Stimulated activated CD4-positive, alpha-beta T cell treated with anti-CD3 and anti-CD28 coated beads, Interleukin-4, amount 100 ng/mL, for 48 hours (primary cell): ENCODE data around the gene FAM241A.
"Not testable (repeated sequence)": the region's sequence is repeated elsewhere in the genome, so short reads cannot be mapped to it uniquely, and the experiment has no call there.

Experiments used
- DNase-seq, 2 donors: peaks; one replicate each; pipeline ENCODE4 v3.0.0-alpha.2; 2020; ENCODE audit warnings: low read depth in 2 of 2

Gene FAM241A

DNA sequence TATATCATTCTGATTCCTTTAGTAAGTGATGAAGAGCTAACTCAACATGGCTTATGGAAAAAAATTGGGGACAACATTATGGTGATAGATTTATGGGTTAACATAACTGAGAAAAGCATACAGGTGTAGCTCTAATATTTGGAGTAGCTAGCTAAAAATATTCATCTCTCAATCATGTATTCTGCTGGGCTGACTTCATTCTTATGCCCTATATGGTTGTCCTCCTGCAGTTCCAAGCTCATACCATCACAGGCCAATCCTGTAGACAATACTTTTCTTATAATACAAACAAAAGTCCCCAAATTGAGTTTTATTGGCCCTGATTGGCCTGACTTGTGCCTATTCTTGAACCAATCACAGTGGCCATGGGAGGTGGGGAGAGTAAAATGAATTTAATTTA lies 6.7 kb upstream of the FAM241A start:
- DNase-seq: no peak

DNA sequence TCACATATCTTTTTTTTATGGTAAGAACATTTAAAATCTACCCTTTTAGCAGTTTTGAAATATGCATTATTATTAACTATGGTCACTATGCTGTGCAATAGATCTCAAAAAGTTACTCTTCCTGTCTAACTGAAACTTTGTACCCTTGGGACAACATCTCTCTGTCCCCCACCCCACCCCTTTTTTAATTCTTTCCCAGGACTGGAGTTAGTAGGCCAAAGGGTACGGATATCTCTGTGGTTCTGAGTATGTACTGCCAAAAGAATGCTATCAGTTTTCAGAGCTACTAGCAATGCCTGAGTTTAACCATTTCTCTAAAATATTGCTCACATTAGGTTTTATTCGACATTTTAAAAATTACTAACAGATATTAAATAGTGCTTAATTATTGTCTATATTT lies 4.7 kb upstream of the FAM241A start:
- no peak for DNase-seq

DNA sequence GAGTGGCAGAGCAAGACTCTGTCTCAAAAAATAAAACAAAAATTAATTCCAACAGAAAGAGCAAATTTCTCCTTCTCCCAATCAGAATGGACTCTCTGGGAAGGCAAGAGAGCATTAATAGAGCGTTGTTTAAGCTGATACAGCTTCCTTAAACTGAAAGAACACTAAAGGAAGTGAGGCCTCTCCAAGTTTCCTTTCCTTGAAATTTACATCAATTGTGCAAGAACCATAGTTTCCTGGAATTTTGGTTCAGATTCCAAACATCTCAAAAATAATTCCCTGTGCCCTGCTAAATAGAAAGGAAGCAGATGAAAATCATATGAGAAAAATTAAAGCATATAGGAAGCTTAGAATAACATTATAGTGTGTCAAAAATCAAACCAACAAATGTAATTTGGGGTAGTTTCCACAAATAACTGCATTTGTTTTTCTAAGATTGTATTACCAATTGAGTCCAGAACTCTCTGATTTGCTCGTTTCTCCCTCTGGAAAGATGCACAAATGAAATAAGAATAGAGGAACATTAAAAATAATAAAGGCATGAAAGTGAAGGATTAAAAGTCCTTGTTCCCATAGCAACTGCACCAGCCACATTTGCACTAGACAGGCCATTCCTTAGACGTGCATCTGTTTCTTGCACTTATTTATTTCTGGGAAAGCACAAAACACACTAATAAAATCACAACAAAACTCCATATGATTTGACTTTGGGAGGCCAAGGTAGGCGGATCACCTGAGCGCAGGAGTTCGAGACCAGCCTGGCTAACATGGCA lies 3.7 kb upstream of the FAM241A start:
- no peak for DNase-seq

DNA sequence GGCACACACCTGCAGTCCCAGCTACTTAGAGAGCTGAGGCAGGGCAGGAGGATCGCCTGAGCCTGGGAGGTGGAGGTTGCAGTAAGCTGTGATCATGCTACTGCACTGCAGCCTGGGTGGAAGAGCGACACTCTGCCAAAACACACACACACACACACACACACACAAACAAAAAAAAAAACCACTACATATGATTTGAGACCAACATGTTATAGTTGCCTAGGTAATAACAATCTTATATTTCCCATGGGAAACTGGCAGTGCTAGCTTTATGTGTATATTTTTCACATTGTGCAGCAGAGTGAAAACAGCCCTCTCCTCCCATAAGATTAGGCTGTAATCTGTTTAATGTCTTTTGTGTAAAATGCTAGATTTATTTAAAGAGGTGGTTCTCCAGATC lies 3.1 kb upstream of the FAM241A start:
- no peak for DNase-seq

DNA sequence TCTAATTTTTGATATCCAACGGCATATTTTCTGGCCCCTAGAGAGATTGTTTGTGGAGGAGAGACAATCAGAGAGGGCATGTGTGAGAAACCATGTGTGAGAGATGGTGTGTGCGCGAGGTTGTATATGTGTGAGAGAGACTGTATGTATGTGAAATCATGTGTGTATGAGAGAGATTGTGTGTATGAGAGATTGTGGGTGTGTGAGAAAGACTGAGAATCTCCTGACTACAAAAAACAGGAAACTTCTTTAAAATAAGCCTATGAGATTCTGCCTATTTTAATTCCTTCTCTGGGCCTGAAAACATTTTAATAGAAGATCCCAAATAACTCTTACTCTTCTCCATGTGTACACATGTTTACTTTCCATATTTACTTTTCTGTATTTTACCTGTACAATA lies 1.5 kb upstream of the FAM241A start:
- no peak for DNase-seq

DNA sequence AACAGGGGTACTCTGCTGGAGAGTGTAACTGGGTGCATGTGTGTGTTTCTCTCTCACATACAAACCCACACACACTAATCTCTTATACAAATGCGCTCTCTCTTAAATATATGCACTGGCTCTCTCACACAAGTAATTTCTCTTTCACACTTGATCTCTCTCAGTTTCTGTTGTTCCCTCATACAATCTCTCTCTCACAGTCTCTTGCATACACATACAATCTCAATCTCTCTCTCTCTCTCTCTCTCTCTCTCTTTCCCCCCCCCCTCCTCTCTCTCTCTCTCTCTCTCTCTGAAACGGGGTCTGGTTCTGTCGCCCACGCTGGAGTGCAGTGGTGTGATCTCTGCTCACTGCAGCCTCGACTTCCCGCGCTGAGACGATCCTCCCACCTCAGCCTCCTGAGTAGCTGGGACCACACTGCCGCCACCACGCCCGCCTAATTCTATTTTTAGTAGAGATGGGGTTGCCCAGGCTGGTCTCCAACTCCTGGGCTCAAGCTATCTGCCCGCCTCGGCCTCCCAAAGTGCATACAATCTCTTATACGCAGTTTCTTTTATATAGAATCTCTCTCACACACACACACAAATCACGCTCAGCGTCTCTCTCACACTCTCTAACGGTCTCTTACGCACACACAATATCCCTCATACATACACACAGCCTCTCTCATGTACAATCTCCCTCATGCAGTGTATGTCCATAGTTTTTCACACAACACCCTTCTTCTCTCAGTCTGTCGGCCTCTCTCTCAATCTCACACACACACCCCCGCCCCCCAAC lies 518 bp upstream of the FAM241A start:
- DNase-seq: no peak

DNA sequence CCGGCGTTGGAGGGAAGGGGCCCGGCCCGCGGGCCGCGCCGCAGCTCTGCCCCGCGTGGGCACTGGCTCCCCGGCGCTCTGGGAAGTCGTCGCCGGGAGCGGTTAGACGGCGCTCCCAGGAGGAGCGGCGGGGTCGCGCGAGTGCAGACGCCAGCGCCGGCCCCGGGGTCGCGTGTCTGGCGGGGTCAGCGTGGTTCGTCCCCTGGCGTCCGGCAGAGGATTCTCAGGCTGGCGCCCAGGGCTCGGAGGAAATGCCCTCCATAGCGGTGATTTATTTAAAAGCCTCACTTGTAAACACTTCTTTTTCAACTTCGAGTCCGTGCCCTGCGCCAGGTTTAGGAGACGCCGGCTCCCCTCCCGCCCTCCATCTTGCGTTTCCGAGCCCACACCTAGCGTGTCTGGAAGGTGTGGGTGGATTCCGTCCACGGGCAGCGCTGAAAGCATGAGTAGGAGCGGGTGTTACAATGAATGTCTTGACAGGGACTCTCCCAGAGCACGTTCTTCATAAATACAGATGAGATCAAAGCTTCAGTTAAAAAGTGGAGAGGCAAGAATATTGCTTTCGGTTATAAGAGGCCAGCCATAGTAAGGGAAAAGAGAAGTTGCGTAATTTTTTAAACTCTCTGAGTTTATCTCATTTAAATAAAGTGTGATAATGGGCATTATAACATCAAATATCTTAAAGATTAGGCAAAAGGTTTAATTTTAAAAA lies 692 bp downstream of the FAM241A start:
- peak; percentile 62 to 69 for DNase-seq

DNA sequence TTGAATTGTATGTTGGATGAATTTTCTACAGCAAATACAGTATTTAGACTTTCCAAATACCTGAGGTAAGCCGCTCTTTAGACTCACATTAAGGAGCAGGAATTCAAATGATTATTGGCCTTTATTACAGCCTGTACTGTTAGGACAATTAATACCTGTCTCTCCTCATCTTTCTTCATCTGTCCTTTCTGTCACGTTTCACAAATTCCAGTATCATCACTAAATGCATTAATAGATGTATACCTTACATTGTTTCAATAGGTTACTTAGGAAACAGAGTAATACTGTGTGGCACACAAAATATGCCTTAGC lies 1.2 kb downstream of the FAM241A start:
- DNase-seq: no peak

DNA sequence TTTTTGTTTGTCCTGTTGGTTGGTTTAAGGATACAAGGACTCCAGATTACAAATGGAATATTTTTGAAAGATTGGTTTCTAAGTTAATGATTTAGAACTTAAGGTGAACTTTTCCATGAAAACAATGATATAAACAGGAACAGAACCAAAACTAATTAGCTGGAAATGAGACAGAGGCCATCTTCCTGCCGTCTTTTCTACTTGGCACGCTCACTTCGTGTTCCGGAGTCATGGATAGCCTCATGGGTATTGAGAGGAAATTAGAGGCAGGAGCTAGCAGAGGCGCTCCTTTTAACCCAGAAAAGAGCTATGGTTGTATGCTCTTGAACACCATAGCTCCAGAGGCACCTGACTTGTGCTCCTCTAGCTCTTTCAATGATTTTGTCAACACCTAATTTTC lies 2.4 kb downstream of the FAM241A start:
- no peak for DNase-seq

DNA sequence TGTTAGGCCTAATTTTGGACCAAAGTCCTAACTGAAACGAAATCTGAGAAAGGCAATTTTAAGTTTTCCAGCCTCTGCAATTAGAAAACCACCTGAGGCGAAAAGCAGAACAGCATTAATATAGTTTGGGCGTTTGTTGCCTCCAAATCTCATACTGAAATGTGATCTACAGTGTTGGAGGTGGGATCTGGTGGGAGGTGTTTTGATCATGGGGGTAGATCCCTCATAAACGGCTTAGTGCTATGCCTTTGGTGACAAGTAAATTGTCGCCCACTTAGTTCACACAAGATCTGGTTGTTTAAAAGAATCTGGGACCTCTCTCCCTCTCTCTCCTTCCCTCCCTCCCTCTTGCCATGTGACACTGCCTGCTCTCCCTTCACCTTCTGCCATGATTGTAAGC lies 5.7 kb downstream of the FAM241A start:
- DNase-seq: no peak

DNA sequence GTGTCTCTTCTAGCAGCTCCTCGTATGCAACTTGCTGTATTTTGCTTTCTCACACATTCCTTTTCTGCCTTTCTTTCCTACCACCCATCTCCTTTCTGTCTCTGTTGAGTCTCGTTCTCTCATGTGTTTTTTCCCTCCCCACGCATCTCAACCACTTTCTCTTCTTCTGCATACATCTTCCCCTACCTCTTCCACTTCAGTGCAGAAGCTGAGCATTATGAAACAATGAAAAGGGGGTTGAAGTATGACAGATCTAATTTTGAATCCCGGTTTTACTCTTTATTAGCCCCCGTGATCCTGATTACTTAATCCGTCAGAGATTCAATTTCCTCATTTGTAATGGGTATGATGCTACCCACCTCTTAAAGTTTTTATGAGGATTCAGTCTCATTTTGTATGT lies 7.3 kb downstream of the FAM241A start:
- DNase-seq: no peak

DNA sequence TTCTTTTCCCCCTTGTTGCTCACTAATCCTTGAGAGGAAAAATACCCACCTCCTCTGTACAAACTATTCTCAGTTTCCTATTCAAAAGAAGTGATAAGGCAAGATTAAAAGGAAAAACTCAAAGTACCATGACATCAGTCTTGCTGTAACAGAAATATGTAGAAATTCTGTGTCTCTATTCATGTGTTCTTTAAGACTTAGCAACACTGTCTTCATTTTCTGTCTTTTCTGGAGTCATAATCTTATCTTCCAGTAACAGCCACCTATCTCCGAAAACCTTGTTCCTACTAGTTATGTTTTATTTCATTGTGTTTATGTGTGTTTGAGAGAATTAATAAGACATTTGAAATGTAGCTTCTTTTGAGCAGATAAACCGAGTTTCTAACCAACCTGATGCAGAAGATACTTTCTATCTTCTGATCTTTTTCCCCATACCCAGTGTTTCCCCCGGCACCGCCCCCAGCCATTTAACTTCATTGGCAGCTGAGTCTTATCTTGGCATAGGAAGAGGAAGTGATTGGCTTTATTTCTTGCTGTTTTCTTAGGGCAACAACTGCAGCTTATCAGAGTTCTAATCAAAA lies 8.0 kb downstream of the FAM241A start:
- DNase-seq: peak in 1 of 2 donors; percentile 16

DNA sequence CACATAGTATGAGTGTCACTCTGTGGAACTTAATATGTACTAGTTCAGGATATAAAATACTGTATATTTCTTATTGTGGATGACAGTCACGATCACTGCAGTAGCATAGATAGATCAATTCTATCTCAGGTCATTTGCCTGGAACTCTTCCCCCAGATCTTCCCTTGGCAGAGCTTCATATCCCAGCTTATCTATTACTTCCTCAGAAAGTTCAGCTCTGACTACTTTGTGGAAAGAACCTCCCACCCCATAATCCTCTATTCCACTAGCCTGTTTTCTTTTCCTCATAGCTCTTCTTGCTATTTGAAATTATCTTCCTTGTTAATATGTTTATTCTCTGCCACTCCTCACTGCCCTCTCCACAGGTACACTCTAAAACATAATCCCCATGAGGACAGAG lies 10.9 kb downstream of the FAM241A start:
- no peak for DNase-seq

DNA sequence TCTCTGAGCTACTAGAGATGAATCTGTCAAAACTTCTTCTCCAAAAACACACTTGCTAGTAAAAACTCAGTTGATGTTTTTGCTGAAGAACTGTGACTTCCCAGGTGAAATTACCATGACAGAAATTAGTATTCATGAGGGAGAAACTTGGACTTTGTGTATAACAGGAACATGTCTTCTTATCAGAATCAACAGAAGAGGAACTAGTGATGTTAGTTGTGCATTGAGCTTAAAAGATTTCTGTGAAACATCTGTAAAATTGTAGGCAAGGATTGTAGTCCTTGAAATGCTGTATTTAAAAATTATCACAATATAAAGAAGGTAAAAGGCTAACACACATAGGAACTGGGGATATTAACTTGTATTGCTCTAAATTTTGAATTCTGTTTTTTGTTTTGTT lies 11.3 kb downstream of the FAM241A start:
- DNase-seq: no peak

DNA sequence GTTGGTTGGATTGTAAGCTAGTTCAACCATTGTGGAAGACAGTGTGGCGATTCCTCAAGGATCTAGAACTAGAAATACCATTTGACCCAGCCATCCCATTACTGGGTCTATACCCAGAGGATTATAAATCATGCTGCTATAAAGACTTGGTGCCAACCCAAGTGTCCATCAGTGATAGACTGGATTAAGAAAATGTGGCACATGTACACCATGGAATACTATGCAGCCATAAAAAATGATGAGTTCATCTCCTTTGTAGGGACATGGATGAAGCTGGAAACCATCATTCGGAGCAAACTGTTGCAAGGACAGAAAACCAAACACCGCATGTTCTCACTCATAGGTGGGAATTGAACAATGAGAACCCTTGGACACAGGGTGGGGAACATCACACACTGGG lies 18.5 kb downstream of the FAM241A start:
- DNase-seq: not testable (repeated sequence)

DNA sequence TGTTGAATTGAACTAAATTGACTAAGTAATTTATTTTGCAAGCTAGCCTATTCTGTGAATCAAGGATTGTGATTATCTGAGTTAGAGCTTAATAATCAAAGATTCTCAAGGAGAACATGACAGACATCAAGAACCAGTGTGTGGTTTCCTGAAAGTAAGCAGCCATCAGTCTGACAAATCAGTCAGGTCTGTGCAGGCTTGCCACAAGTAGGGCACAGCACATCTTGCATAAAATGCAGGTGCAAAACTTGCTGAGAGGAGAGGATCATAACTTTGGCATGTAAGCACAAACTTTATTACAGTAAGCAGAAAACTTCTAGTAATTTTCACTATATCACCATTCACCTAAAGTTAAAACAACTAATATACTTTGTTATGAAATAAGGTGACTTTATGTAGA lies 22.5 kb downstream of the FAM241A start:
- no peak for DNase-seq

DNA sequence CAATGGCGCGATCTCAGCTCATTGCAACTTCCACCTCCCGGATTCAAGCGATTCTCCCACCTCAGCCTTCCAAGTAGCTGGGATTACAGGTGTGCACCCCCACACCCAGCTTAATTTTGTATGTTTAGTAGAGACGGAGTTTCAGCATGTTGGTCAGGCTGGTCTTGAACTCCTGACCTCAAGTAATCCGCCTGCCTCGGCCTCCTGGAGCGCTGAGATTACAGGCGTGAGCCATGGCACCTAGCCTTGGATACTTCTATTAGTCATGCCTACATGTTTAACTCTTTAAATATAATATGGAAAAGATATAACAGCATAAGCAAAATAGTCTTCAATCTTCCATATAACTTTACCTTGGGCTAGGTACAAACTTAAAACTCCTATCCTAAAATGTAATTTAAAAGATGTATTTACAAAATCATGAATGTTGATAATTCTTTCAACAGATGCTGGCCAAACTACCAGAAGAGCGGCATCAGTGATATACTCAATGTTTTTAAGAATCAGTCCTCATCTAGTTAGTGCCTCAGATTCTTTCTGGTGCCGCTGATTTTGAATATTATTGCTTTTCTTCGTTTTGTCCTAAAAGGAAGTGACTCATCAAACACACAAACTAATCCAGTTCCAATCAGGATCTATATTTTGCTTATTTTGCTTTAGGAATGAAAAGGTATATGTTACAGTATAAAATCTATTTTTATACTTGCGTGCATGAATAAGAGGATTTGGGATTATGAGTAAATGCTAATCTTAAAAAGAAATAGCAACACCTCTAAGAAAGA lies 23.7 kb downstream of the FAM241A start:
- DNase-seq: no peak

DNA sequence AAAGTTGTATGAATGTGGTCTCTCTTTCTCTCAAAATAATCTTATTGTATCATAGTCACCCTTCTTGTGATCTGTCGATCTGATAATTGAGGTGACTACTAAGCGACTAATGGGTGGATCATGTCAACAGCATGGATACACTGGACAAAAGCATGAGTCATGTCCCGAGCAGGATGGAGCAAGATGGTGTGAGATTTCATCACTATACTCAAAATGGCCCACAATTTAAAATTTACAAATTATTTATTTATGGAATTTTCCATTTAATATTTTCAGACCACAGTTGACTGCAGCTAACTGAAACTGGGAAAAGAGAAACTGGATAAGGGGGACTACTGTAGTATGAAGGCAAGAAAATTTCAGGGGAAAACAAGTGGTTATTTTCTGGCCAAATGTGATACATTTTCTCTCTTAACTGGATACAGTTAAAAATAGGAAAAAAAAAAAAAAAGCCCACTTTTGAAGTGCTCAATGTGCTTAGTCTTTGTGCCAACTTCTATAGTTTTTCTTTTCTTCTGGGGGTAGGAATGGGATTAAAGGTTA lies 25.3 kb downstream of the FAM241A start:
- no peak for DNase-seq

DNA sequence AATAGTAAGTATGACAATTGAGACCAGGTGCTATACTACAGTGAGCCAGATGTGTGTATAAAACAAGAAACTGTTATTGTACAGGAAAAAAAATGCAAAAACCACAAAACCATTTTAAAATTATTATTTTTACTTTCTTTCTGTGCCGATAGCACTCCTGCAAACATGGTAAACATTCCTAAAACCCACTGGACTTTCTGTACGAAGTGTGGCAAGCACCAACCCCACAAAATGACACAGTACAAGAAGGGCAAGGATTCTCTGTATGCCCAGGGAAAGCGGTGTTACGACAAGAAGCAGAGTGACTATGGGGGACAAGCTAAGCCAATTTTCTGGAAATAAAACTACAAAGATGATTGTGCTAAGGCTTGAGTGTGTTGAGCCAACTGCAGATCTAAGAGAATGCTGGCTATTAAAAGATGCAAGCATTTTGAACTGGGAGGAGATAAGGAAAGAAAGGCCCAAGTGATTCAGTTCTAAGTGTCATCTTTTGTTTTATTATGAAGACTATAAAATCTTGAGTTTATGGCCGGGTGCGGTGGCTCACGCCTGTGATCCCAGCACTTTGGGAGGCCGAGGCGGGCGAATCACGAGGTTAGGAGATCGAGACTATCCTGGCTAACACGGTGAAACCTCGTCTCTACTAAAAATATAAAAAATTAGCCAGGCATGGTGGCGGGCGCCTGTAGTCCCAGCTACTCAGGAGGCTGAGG lies 26.0 kb downstream of the FAM241A start:
- DNase-seq: not testable (repeated sequence)

DNA sequence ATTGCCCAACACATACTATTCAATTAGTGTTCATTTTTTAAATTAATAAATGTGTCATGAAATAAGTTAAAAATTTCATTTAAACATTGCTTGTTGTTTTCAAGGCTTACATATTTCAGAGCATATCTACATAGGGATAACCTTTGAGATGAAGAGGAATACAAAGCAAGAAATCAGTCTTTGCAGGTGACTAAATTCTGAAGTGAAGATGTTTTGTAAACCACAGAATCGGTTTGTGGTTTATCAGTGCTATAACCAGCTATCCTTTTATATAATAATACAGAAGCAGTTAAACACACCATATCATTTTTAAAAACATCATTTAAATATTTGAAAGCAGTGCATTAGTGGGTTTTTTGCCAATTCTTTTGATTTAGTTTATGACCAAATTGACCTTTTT lies 26.9 kb downstream of the FAM241A start:
- no peak for DNase-seq
